Skeletal muscle tissue (tissue), 4 donors: ENCODE data around the gene LSM12. TPM values are rescaled to one million over a fixed set of nuclear protein-coding genes. Genes with fewer than 3 reads are reported as not detected.

Experiments used
- H3K27ac ChIP-seq: one replicate; pipeline ENCODE4 v1.7.0; 2013; ENCODE audit warnings: mild to moderate bottlenecking, low read depth, low read length, inconsistent platforms
- H3K27me3 ChIP-seq, 3 donors: one replicate each; pipeline ENCODE4 v1.7.0; 2013; ENCODE audit warnings: low read length in 3 of 3; ENCODE audit not compliant: control insufficient read depth in 3 of 3, insufficient read depth in 3 of 3
- H3K36me3 ChIP-seq, 3 donors: one replicate each; pipeline ENCODE4 v1.7.0; 2013; ENCODE audit warnings: low read length in 3 of 3; ENCODE audit not compliant: control insufficient read depth in 3 of 3, insufficient read depth in 3 of 3
- H3K4me1 ChIP-seq, 3 donors: one replicate each; pipeline ENCODE4 v1.7.0; 2013; ENCODE audit warnings: low read length in 3 of 3, mild to moderate bottlenecking in 3 of 3; ENCODE audit not compliant: control insufficient read depth in 3 of 3, insufficient read depth in 3 of 3
- H3K4me3 ChIP-seq, 3 donors: one replicate each; pipeline ENCODE4 v1.7.0; 2013; ENCODE audit warnings: low read length in 3 of 3
- H3K9ac ChIP-seq, 3 donors: one replicate each; pipeline ENCODE4 v1.7.0; 2013; ENCODE audit warnings: low read length in 3 of 3, mild to moderate bottlenecking in 3 of 3, moderate library complexity in 2 of 3, low read depth in 1 of 3
- H3K9me3 ChIP-seq, 3 donors: one replicate each; pipeline ENCODE4 v1.7.0; 2013; ENCODE audit warnings: low read length in 3 of 3; ENCODE audit not compliant: control insufficient read depth in 3 of 3
- total RNA-seq: library from RNA; depleted of rRNA; stranded (reverse); fragments of >200 nt; gene quantifications from one replicate; pipeline ENCODE4 v1.2.3, GENCODE V29; 2014
- donor health status: Osteomylitis.

The LSM12 gene
- total RNA-seq, 1 donor from 2014 or later, result 13.6 TPM

GRCh38 chr17:44010966-44011647 is 55.4 kb downstream of the LSM12 start:
- Histone ChIP-seq H3K27me3 (peaks cover 8 to 23% (median 15%) of the 10 kb centered on the region in 3 donors), H3K9ac (no peak overlapping the region), H3K9me3 (no peaks in the 10 kb centered on the region), H3K4me1 (peaks cover 29 to 41% (median 35%) of the 10 kb centered on the region in 3 donors), H3K27ac (no peak overlapping the region), H3K4me3 (no peak overlapping the region), H3K36me3 (peaks cover 11 to 21% (median 17%) of the 10 kb centered on the region in 3 donors)

GRCh38 chr17:44008205-44008909 is 58.1 kb downstream of the LSM12 start:
- no peaks in the 10 kb centered on the region for H3K9me3 ChIP-seq
- peak overlapping the region; percentile 71 to 78 (median 73) for H3K4me3 ChIP-seq
- H3K4me1 ChIP-seq, result peaks cover 28 to 38% (median 34%) of the 10 kb centered on the region in 3 donors
- peaks cover 28 to 48% (median 33%) of the 10 kb centered on the region in 3 donors for H3K27me3 ChIP-seq
- no peak overlapping the region for H3K9ac ChIP-seq
- peaks cover 9 to 21% (median 17%) of the 10 kb centered on the region in 3 donors for H3K36me3 ChIP-seq
- H3K27ac ChIP-seq, result no peak overlapping the region

GRCh38 chr17:44007346-44008204 is 58.9 kb downstream of the LSM12 start:
- peak overlapping the region; percentile 53 to 74 (median 65) for H3K9ac ChIP-seq
- H3K27ac ChIP-seq, result no peak overlapping the region

GRCh38 chr17:44006598-44007345 is 59.7 kb downstream of the LSM12 start:
- Histone ChIP-seq H3K27me3 (peaks cover 33 to 58% (median 41%) of the 10 kb centered on the region in 3 donors), H3K4me3 (peak overlapping the region; percentile 71 to 78 (median 73)), H3K27ac (no peak overlapping the region), H3K36me3 (peaks cover 3 to 13% (median 10%) of the 10 kb centered on the region in 3 donors), H3K9ac (peak overlapping the region; percentile 53 to 74 (median 65)), H3K9me3 (no peaks in the 10 kb centered on the region), H3K4me1 (peaks cover 28 to 38% (median 34%) of the 10 kb centered on the region in 3 donors)

More at GRCh38 chr17:44007346-44008204, 58.9 kb downstream of the LSM12 start:
- H3K4me3 ChIP-seq, result peak overlapping the region; percentile 71 to 78 (median 73)
- H3K4me1 ChIP-seq, result peaks cover 28 to 38% (median 34%) of the 10 kb centered on the region in 3 donors
- H3K27me3 ChIP-seq, result peaks cover 28 to 50% (median 35%) of the 10 kb centered on the region in 3 donors
- peaks cover 9 to 17% (median 16%) of the 10 kb centered on the region in 3 donors for H3K36me3 ChIP-seq
- H3K9me3 ChIP-seq, result no peaks in the 10 kb centered on the region

- Histone ChIP-seq H3K9ac (peak overlapping the region; percentile 4 to 57 (median 53)), H3K27ac (no peak overlapping the region), H3K4me3 (peak overlapping the region; percentile 56 to 63 (median 56)), H3K36me3 (peaks cover 2 to 8% (median 7%) of the 10 kb centered on the region in 3 donors), H3K9me3 (no peaks in the 10 kb centered on the region), H3K4me1 (peaks cover 28 to 38% (median 34%) of the 10 kb centered on the region in 3 donors), H3K27me3 (peaks cover 33 to 63% (median 41%) of the 10 kb centered on the region in 3 donors)
Measured at GRCh38 chr17:44006272-44006597, 60.2 kb downstream of the LSM12 start.

- H3K9me3 ChIP-seq, result no peaks in the 10 kb centered on the region
- H3K27ac ChIP-seq, result no peak overlapping the region
Measured at GRCh38 chr17:44005527-44006271, 60.8 kb downstream of the LSM12 start.

GRCh38 chr17:44004761-44005526 is 61.5 kb downstream of the LSM12 start:
- no peak overlapping the region for H3K27ac ChIP-seq
- H3K9ac ChIP-seq, result peak overlapping the region in 2 of 3 donors; percentile 50 to 57
- peaks cover 33 to 67% (median 41%) of the 10 kb centered on the region in 3 donors for H3K27me3 ChIP-seq
- H3K9me3 ChIP-seq, result no peaks in the 10 kb centered on the region
- peaks cover 28 to 38% (median 34%) of the 10 kb centered on the region in 3 donors for H3K4me1 ChIP-seq
- peaks cover 2 to 4% (median 2%) of the 10 kb centered on the region in 3 donors for H3K36me3 ChIP-seq
- peak overlapping the region; percentile 23 to 63 (median 56) for H3K4me3 ChIP-seq

More at GRCh38 chr17:44005527-44006271, 60.8 kb downstream of the LSM12 start:
- peaks cover 33 to 67% (median 41%) of the 10 kb centered on the region in 3 donors for H3K27me3 ChIP-seq
- H3K4me3 ChIP-seq, result peak overlapping the region; percentile 56 to 63 (median 56)
- peaks cover 28 to 38% (median 34%) of the 10 kb centered on the region in 3 donors for H3K4me1 ChIP-seq
- peak overlapping the region; percentile 4 to 57 (median 53) for H3K9ac ChIP-seq
- H3K36me3 ChIP-seq, result peaks cover 2 to 7% (median 7%) of the 10 kb centered on the region in 3 donors

GRCh38 chr17:44004077-44004760 is 62.3 kb downstream of the LSM12 start, which contains the start of gene NAGS:
Gene NAGS (plus strand): TSS chr17:44004622. CDS start chr17:44004664, 42 bp downstream.
- Histone ChIP-seq H3K9me3 (no peaks in the 10 kb centered on the region), H3K27ac (no peak within 1 kb of the TSS), H3K36me3 (peaks cover 0 to 2% (median under 1%) of the 10 kb centered on the region in 3 donors), H3K4me1 (peaks cover 28 to 38% (median 34%) of the 10 kb centered on the region in 3 donors), H3K27me3 (peaks cover 33 to 67% (median 41%) of the 10 kb centered on the region in 3 donors), H3K9ac (peak within 1 kb of the TSS in 2 of 3 donors; percentile 50 to 57), H3K4me3 (peak within 1 kb of the TSS; percentile 23 to 63 (median 56))
